Upper lobe of left lung (tissue), 4 donors: ENCODE measurements around the gene UBL3.

Source experiments
- EP300 ChIP-seq, 4 donors: sonication (generic); formaldehyde crosslinking; IDR thresholded peaks; one replicate each; pipeline ENCODE4 v1.5.1; 2017; ENCODE audit warnings: antibody characterized with exemption in 4 of 4, control low read depth in 2 of 4
- TF ChIP-seq, protein P1 (sequence below), 6 experiments: fragments of 450-650 bp in 4 of 6; fragments of 200-600 bp in 2 of 6; sonication (generic) in 2 of 6; IDR thresholded peaks; one replicate each; pipeline ENCODE4 v1.5.1; 2016 to 2019; ENCODE audit warnings: antibody characterized with exemption in 6 of 6

DNA sequence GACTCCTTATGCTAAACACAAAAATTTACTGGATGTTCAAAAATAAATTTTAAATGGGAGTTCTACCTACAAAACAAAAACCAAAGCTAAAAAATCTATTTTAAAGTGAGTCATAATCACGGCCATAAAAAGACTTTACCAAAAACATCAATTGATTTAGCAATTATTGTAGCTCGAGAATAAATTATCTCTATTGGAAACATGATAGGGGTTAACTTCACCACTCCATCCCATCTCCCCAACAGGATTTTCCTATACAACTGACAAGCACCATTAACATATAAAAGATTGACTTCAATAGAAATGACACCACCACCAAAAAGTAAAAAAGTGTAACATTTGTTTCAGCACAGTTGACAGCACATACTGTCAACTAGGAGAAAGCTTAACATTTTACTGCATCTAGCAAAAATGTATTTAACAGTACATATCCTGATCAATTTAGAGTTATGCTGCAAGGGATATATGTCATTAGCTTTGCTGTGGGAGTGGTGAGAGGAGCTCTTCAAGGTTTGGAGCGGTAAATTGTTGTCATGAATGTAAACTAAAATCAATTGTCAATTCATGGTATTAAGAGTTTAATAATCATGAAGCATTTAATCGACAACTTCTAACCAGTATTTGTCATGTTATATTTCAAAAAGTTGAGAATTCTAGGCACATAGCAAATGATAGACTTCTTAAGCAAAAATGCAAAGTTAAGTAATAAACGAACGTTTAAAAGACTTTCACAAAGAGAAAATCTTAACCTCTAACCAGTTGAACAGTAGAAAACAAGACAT is 3.8 kb downstream of the UBL3 start:
- TF ChIP-seq, protein P1, sequence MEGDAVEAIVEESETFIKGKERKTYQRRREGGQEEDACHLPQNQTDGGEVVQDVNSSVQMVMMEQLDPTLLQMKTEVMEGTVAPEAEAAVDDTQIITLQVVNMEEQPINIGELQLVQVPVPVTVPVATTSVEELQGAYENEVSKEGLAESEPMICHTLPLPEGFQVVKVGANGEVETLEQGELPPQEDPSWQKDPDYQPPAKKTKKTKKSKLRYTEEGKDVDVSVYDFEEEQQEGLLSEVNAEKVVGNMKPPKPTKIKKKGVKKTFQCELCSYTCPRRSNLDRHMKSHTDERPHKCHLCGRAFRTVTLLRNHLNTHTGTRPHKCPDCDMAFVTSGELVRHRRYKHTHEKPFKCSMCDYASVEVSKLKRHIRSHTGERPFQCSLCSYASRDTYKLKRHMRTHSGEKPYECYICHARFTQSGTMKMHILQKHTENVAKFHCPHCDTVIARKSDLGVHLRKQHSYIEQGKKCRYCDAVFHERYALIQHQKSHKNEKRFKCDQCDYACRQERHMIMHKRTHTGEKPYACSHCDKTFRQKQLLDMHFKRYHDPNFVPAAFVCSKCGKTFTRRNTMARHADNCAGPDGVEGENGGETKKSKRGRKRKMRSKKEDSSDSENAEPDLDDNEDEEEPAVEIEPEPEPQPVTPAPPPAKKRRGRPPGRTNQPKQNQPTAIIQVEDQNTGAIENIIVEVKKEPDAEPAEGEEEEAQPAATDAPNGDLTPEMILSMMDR (IDR thresholded peaks at IDR 0.05): no peak
- TF ChIP-seq EP300 (IDR thresholded peaks at IDR 0.05): no peak
